Measurements from ENCODE around the gene VANGL2.

The VANGL2 gene

GRCh38 chr1:160429125-160429561, 28.8 kb downstream of the VANGL2 start:
- DNase-seq = no peak

- DNase-seq = no peak
Observed at GRCh38 chr1:160429702-160430535, 29.6 kb downstream of the VANGL2 start.

- no peak for DNase-seq
Observed at GRCh38 chr1:160431006-160431405, 30.6 kb downstream of the VANGL2 start.

- no peak for DNase-seq
Observed at GRCh38 chr1:160431571-160431970, 31.2 kb downstream of the VANGL2 start.

- no peak for DNase-seq
Observed at GRCh38 chr1:160432371-160432786, 32.0 kb downstream of the VANGL2 start.

- DNase-seq = no peak
Observed at GRCh38 chr1:160436966-160437365, 36.6 kb downstream of the VANGL2 start.

- no peak for DNase-seq
Observed at GRCh38 chr1:160437432-160438316, 37.3 kb downstream of the VANGL2 start.

GRCh38 chr1:160438317-160438918, 38.1 kb downstream of the VANGL2 start:
- DNase-seq = no peak

- no peak for DNase-seq
Observed at GRCh38 chr1:160438935-160439334, 38.6 kb downstream of the VANGL2 start.

GRCh38 chr1:160439718-160440117, 39.4 kb downstream of the VANGL2 start:
- no peak for DNase-seq

- no peak for DNase-seq
Observed at GRCh38 chr1:160446945-160447600, 46.7 kb downstream of the VANGL2 start.

- no peak for DNase-seq
Observed at GRCh38 chr1:160449494-160449893, 49.1 kb downstream of the VANGL2 start.

- no peak for DNase-seq
Observed at GRCh38 chr1:160451119-160451858, 50.9 kb downstream of the VANGL2 start.

GRCh38 chr1:160451859-160452232, 51.5 kb downstream of the VANGL2 start:
- DNase-seq = no peak

- DNase-seq = no peak
Observed at GRCh38 chr1:160453443-160453842, 53.1 kb downstream of the VANGL2 start.

GRCh38 chr1:160454371-160455152, 54.2 kb downstream of the VANGL2 start:
- DNase-seq = no peak

- no peak for DNase-seq
Observed at GRCh38 chr1:160455153-160455517, 54.8 kb downstream of the VANGL2 start.

- DNase-seq = no peak
Observed at GRCh38 chr1:160459056-160459455, 58.7 kb downstream of the VANGL2 start.

- no peak for DNase-seq
Observed at GRCh38 chr1:160459687-160460086, 59.3 kb downstream of the VANGL2 start.

GRCh38 chr1:160460214-160460642, 59.9 kb downstream of the VANGL2 start:
- DNase-seq = no peak

- no peak for DNase-seq
Observed at GRCh38 chr1:160460683-160461287, 60.4 kb downstream of the VANGL2 start.

Data from NCI-H1417 treated with DMSO at 0.1 percent for 48 hours (cell line).